Suppressor macrophage treated with lipopolysaccharide for 4 hours (primary cell): Measurements from ENCODE around the gene SGF29.
"Not testable (repeated sequence)": the region's sequence is repeated elsewhere in the genome, so short reads cannot be mapped to it uniquely, and the experiment has no call there.

ENCODE experiments used
- DNase-seq: peaks from one replicate; pipeline ENCODE4 v3.0.0-alpha.2; 2020

Gene SGF29

DNA sequence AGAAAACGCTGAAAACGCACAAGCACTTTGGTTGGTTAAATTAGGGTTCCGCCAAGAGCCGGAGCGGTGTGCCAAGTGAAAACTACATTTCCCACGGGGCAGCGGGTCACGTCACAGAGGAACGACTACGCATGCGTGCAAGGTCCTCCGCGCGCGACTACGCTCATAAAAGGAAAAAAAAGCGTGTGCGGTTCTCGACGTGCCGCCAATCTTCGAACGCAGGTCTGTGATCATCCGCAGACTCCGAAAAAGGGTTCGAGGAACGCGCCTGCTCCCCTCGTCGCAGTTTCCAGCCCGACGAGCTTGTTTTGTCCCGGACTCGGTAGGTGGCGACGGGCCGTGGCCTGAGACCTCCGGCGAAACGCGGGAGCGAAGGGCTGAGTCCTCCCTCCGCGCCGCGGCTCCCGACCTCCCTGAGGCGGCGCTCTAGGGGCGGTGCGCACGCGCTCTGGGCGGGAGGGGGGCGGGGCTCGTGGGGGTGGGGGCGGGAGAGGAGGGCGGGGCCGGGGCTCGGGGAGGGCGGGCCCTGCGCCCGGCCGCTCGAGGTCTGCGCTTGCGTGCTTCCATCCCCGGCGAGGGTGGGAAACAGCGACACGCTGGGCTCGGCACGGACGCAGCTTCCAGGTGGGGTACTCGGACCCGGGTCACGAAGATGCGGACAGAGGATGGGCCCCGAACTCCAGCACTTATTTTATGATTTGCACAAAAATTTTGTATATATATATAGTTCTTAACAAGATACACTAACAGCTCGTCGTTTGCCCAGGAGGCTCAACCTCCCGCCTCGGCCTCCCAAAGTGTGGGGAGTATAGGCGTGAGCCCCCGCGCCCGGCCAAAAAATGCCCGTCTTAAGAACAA lies at the start of gene SGF29:
TSS of gene SGF29 (plus strand) at position 145 of the 858 bp plus-strand sequence. CDS start 27,150 bp downstream, outside the sequence.
- peak; percentile 96 for DNase-seq

DNA sequence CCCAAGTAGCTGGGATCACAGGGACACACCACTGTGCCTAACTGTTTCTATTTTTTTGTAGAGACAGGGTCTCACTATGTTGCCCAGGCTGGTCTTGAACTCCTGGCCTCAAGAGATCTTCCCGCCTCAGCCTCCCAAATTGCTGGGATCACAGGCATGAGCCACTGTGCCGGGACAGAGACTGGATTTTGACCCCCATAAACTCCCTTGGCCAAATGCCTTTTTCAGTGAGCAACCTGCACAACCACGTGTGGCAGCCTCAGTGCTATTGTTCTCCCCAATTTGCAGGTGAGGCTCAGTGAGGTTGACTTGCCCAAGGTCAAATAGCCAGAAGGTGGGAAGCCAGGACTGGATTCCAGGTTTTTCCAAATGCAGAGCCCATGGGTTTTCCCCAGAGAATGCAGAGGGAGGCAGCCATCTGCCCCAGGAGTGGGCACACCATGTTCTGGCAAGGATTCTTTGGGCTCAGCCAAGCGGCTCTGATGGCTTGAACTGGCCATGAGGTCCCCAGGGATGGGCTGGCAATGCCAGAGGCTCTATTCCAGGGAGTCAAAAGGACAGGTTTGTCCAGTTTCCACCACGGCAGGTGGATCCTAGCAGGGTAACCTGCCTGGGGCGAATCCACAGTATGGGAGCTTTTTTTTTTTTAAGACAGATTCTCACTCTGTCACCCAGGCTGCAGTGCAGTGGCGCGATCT lies 48.9 kb upstream of the SGF29 start:
- no peak for DNase-seq

DNA sequence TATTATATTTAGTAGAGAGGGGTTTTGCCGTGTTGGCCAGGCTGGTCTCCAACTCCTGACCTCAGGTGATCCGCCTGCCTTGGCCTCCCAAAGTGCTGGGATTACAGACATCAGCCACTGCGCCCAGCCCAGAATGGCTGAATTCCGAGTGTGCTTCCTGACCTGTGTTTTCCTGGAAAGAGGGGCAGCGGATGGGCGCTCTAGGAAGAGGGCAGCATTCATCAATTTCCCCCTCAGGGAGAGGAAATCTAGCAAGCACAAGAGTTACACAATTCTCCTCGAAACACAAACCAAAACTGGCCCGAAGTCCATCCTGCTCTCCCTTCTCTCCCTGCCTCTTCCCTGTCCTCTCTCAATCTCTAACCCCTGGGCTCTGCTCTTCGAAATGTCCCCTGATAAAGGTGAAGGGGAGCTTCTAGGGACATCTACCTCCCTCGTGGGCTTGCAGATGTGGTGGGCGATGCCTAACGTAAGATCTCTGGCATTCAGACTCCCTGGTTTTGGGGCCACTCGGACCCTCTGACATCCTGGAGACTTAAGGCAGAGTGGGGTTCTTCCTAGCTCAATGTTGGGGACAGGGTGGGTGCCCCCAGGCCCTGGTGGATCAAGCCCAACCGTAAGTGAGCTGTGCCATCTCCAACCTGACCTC lies 48.1 kb upstream of the SGF29 start:
- peak; percentile 77 for DNase-seq

DNA sequence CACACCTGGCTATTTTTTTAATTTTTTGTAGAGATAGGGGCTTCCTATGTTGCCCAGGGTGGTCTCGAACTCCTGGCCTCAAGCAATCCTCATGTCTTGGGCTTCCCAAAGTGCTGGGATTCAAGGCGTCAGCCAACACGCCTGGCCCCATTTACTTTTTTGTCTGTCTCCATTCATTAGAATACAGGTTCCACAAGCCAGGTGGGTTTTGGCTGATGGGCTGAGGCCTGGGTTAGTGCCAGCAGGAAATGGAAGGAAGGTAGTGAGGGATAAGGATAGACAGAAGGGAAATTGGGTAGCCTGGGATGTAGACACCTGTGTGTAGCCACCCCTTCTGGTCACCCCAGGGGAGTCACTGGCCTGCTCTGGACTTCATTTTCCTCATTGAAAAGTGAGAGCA lies 42.7 kb upstream of the SGF29 start:
- DNase-seq = no peak

DNA sequence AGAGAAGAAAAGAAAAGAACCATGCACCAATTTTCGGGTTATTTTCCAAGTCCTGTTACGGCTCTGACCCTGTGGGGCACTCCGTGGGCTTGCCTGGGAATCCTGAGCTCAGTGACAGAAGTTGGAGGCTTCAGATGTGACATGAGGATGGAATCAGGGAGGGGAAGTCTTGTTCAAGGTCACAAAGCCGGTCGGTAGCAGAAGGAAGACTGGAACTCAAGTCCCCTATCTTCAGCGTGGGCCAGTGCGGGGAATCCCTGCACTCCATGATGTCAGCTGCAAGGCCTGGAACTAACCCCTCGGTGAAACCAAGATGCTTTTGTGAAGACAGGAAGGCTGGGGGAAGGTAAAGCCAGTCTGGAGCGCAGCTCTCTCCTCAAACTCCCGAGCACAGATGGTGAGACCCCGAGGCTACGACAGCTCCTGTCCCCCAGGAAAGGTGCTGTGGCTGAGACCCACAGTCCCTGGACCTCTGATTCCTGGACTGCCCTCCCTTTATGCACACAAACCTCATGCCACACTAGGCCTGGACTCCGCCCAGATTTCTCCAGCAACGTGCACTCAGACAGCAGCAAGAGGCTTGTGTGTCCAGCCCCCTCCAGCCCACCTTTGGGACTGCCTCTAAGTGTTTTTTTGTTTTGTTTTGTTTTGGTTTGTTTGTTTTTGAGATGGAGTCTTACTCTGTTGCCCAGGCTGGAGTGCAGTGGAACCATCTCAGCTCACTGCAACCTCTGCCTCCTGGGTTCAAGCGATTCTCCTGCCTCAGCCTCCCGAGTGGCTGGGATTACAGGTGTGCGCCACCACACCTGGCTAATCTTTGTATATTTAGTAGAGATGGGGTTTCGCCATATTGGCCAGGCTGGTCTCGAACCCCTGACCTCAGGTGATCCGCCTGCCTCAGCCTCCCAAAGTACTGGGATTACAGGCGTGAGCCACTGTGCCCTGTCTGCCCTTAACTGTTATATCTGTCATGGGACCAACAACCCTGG lies 41.6 kb upstream of the SGF29 start:
- DNase-seq = no peak

DNA sequence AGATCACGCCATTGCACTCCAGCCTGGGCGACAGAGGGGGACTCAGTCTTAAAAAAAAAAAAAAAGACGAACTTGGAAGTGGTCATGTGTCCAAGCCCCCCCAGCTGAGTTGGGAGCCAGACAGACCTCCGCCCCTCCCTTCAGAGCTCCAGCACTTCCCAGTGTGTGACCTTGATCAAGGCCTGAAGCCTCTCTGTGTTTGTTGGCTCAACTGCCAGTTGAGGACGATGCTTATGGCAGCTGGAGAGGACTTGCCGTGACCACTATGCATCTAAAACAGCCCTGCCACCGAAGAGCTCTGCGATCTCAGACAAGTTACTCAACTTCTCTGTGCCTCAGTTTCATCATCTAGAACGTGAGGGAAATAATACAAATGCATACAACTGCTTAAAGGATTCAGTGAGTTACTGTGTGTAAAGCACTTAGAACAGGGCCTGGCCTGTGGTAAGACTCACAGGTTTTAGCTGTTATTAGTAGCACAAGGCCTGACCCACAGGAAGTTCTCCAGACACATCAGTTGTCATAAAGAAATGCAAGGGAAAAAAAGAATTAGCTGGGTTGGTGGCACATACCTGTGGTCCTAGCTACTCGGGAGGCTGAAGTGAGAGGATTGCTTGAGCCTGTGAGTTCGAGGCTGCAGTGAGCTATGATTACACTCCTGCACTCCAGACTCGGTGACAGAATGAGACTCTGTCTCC lies 40.1 kb upstream of the SGF29 start:
- no peak for DNase-seq

DNA sequence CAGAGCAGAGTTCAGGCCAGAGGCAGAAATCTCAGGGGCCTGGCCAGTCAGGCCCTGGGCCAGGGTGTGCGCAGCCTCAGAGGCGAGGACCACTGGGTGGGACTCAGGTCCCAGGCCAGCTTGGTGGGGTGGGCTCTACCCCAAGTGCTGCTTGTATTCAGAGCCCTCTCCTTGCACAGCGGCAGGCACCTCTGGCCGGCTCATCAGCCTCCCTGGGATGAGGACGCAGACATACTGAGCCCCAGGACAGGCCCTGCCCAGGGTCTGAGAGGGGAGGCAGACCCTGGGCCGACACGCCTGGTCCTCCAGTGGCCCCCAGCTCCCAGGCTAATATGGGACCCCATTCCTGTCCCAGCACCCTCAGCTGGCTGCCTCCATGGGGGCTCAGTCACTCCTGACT lies 39.5 kb upstream of the SGF29 start:
- DNase-seq = no peak

DNA sequence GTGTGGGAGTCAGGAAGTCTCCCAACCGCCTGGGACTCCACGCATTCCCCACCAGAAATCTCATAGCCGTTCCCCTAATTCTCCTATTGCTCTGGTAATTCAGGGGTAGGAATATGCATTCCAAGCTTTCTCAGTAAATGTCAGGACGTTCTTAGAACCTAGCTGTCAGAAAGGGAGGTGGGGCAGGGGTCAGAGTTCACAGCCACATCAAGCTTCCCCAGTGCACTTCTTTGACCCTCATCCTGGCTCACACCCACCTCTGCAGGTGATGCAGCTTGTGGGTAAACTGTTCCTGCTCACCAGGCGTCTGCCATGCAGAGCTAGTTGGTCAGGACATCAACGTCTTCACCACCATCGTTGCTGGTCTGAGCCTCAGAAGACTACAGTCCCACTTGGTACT lies 33.0 kb upstream of the SGF29 start:
- no peak for DNase-seq

DNA sequence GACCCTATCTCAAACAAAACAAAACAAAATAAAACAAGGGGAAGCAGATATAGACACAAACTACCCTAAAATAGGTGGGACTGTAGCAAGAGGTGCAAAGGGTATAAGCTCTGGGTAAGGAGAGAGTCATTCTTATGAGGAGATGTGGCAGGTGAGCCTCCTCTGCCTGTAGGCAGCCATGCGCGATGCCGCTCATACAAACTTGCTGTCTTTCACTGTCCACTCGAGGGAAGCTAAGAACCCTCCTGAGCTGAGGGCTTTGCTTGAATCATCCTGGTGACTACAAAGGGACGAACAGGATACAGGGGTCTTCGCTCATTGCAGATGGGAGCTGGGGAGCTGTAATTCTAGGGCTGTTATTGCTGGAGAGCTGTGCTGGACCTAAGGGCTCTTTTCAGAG lies 32.3 kb upstream of the SGF29 start:
- DNase-seq = no peak

DNA sequence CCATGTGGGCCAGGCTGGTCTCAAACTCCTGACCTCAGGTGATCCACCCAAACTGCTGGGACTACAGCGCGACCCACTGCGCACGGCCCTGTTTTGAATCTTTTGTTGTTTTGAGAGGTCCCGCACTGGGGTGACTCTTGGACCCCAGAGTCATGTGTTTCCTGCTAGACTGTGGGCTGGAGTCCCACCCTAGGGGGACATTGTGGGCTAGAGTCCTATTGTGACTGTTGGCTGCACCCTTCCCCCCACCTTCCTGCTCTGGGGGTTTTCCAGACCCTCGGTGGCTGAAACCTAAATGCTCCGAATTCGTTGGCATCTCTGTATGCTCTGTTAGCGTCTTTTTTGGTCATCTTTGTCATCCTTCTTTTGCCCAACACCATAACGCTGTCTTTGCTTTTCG lies 30.9 kb upstream of the SGF29 start:
- no peak for DNase-seq

DNA sequence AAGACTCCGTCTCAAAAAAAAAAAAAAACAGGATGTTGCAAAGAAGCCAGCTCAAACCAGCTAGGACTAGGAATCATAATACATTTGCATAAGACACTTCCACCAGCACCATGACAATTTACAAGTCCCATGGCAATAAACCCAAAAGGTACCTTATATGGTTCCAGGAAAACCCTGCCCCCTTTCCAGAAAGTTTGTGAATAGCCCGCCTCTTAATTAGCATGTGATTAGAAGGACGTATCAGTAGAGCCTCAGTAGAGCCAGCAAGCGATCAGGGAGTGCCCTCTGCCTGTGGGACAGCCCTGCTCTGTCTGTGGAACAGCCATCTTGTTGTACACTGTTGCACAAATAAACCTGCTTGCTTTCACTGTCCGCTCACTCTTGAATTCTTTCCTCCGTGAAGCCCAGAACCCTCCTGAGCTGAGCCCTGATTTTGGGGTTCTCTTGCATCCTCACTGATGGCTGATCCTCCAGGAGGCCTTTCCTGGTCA lies 29.0 kb upstream of the SGF29 start:
- peak; percentile 46 for DNase-seq

DNA sequence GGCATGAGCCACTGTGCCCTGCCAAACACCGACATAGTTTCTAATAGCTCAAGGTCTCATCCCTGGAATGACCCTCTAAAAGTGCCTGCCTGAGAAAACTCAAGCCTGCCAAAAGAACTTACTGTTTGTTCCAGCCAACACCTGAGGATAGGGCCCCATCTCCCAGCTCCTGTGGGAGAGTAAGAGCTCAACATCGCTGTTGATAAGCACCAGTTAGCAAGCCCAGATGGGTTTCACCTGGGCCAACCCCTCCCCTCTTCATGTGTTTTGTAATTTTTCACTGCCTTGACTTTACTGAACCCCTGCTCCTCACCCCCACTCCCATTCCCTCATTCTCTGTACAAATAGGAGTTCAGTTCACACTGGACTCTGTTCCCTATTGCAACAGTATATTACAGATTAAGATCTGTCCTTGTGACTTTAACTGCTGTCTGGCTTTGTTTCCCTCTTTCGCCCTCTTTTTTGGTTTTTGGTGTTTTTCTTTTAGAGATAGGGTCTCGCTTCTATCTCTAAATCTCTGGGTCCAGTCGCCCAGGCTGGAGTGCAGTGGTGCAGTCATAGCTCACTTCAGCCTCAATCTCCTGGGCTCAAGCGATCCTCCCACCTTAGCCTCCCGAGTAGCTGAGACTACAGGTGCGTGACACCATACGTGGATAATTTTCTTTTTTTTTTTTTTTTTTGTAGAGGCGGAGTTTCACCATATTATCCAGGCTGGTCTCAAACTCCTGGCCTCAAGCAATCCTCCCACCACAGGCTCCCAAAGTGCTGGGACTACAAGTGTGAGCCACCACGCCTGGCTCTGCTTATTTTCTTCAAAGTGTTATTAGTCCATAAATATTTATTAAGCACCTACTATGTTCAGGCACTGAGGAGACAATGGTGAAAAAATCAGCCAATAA lies 27.3 kb upstream of the SGF29 start:
- no peak for DNase-seq

DNA sequence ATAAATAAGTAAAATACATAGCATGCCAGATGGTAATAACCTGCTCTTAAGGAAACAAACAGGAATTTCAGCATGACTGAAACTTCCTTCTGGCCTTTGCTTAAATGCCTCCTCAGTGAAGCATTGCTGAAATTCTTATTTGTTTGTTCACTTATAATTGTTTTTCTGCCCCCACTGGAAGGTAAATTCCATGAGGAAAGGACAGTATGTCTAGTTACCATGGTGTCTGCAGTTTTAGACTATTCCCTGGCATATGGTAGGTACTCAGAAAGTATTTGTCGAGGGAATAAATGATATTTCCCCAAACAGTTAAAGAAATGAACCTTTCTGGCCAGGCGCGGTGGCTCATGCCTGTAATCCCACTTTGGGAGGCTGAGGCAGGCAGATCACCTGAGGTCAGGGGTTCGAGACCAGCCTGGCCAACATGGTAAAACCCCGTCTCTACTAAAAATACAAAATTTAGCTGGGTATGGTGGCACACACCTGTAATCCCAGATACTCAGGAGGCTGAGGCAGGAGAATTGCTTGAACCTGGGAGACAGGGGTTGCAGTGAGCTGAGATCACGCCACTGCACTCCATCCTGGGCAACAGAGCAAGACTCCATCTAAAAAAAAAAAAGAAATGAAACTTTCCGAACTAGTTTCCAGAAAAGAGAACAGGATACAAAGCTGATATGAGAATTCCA lies 26.5 kb upstream of the SGF29 start:
- not testable (repeated sequence) for DNase-seq

DNA sequence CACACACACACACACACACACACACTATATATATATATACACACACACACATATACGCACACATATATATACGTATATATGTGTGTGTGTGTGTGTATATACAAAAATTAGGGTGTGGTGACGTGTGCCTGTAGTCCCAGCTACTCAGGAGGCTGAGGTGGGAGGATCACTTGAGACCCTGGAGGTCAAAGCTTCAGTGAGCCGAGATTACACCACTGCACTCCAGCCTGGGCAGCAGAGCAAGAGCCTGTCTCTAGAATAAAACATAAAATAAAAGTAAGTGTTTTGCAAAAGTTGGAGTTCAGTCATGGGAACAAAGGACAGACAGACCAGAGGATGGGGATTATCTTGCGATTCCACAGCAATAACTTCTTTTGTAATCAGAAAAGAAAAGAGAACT lies 25.7 kb upstream of the SGF29 start:
- no peak for DNase-seq

DNA sequence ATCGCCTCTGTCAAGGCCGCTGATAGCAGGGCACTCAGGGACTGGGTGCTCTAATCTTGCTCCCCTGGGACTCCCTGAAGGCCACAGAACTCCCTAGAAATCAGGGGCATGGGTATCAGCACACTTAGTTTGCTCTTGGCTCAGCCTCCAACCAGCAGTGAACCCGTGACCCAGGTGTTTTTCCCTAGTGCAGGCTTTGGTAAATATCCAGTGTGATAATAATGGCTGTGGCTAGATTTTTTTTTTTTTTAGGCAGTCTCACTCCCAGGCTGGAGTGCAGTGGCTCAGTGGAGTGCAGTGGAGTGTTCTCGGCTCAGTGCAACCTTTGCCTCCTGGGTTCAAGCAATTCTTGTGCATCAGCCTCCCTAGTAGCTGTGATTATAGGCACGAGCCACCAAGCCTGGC lies 25.3 kb upstream of the SGF29 start:
- no peak for DNase-seq

DNA sequence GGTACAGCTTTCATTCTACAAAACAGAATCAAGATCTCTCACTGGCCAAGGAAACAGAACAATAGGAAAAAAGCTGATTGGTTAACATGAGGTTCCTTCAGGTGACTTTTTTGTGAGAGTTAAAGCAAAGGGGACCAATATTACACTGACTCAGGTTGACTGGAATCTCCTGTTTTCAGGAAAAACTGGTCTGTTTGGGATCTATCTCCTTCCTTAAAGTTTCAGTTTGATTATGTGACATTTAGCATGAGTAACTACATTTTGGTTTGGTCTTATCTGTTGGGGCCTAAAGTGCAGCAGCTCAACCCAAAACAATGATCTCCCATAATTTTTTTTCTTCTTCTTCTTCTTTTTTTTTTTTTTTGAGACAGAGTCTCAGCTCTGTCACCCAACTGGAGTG lies 24.6 kb upstream of the SGF29 start:
- no peak for DNase-seq

DNA sequence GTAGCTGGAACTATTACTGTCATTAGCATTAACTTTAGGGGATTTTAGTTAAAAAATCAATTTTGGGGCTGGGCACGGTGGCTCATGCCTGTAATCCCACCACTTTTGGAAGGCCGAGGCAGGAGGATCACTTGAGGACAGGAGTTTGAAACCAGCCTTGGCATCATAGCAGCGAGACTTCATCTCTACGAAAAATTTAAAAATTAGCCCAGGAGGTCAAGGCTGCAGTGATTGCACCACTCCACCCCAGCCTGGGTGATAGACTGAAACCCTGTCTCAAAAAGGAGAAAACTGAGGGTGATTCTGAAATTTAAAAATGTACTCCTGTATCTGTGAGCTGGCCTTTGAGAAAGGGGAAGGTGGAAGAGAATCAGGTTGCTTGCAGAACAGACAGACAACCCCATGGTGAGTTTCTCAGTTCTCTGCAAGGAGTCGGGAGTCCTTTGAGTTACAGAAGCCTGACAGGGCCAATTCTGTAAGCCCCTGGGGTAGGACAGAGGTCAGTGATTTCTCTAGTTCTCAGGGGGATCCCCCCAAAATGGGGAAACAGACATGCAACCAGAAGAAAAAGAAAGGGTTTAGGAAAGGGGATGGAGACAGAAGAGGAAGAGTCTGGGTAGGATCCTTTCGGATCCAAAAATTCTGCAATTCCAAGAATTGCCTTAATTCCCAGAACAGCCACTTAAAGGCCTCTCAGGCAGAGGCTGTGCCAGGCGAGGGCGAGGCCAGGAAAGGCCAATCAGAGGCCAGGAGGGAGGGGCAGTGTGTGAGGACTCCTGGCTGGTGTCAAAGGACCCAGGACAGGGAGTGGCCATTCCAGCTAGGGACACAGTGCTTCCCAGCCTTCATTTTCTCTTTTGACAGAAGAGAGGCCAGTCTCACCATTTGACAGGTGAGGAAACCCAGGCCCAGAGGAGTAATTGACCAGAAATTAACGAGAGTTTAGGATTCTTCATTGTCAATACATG lies 21.7 kb upstream of the SGF29 start:
- peak; percentile 60 for DNase-seq

DNA sequence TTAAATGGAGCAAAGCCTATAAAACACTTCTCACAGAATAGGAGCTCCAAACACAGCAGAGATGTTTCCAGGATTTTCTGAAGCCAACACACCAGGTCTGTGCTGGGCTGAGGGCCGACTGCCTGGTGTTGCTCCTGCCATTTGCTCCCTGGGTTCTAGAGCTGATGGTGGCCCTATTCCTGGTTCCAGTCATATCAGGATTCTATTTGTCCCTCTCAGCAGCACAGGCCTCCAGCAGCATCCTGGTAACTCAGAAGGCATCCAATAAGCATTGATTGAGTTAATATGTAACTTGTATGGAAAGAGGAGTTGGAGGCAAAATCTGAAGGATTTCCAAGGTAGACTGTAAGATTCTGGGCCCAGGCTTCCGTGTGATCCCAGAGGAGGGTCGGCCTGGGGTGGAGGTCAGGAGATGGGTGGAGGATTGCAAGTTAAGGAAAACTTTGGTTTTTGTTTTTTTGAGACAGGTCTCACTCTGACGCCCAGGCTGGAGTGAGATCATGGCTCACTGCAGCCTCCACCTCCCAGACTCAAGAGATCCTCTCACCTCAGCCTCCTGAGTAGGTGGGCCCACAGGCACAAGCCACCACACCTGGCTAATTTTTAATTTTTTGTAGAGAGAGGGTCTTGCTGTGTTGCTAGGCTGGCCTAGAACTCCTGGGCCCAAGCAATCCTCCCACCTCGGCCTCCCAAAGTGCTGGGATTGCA lies 20.6 kb upstream of the SGF29 start:
- no peak for DNase-seq
